ENCODE results near the gene TMEM35B.
"Not testable (repeated sequence)": the region's sequence is repeated elsewhere in the genome, so short reads cannot be mapped to it uniquely, and the experiment has no call there.

Gene TMEM35B

GRCh38 chr1:34965597-34965996, 19.6 kb downstream of the TMEM35B start:
- Histone ChIP-seq H3K4me2 (ENCODE audit: insufficient read depth, low read length) (no peak overlapping the region), H3K27me3 (ENCODE audit: insufficient read depth, low read length, poor library complexity) (no peaks in the 10 kb centered on the region), H3K9ac (ENCODE audit: low read depth, low read length) (no peak overlapping the region), H3K79me2 (ENCODE audit: insufficient read depth, low read length) (no peaks in the 10 kb centered on the region), H4K20me1 (ENCODE audit: insufficient read depth, low read length) (no peaks in the 10 kb centered on the region), H3K4me1 (ENCODE audit: insufficient read depth, low read length) (no peaks in the 10 kb centered on the region), H3K9me3 (ENCODE audit: insufficient read depth, low read length, severe bottlenecking) (no peaks in the 10 kb centered on the region), H3K4me3 (ENCODE audit: low read depth in 1 of 2, low read length in 2 of 2) (no peak overlapping the region), H3K27ac (ENCODE audit: low read length) (no peak overlapping the region), H3K36me3 (ENCODE audit: insufficient read depth, low read length) (no peaks in the 10 kb centered on the region), H2AFZ (ENCODE audit: low read depth, low read length) (no peak overlapping the region)
- no peak for DNase-seq
- TF ChIP-seq, protein P1, sequence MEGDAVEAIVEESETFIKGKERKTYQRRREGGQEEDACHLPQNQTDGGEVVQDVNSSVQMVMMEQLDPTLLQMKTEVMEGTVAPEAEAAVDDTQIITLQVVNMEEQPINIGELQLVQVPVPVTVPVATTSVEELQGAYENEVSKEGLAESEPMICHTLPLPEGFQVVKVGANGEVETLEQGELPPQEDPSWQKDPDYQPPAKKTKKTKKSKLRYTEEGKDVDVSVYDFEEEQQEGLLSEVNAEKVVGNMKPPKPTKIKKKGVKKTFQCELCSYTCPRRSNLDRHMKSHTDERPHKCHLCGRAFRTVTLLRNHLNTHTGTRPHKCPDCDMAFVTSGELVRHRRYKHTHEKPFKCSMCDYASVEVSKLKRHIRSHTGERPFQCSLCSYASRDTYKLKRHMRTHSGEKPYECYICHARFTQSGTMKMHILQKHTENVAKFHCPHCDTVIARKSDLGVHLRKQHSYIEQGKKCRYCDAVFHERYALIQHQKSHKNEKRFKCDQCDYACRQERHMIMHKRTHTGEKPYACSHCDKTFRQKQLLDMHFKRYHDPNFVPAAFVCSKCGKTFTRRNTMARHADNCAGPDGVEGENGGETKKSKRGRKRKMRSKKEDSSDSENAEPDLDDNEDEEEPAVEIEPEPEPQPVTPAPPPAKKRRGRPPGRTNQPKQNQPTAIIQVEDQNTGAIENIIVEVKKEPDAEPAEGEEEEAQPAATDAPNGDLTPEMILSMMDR (IDR thresholded peaks at IDR 0.05; ENCODE audit: borderline replicate concordance, extremely low read depth, low read length, poor library complexity, severe bottlenecking): no peak
- no peak for TF ChIP-seq EZH2 (IDR thresholded peaks at IDR 0.05; ENCODE audit: borderline replicate concordance, low read depth, low read length, severe bottlenecking)
- ATAC-seq (ENCODE audit: insufficient read depth, low read depth): no peak

- Histone ChIP-seq H3K79me2 (ENCODE audit: insufficient read depth, low read length) (no peaks in the 10 kb centered on the region), H4K20me1 (ENCODE audit: insufficient read depth, low read length) (no peaks in the 10 kb centered on the region), H2AFZ (ENCODE audit: low read depth, low read length) (no peak overlapping the region), H3K9ac (ENCODE audit: low read depth, low read length) (no peak overlapping the region), H3K9me3 (ENCODE audit: insufficient read depth, low read length, severe bottlenecking) (no peaks in the 10 kb centered on the region), H3K36me3 (ENCODE audit: insufficient read depth, low read length) (no peaks in the 10 kb centered on the region), H3K27ac (ENCODE audit: low read length) (no peak overlapping the region), H3K4me1 (ENCODE audit: insufficient read depth, low read length) (no peaks in the 10 kb centered on the region), H3K4me2 (ENCODE audit: insufficient read depth, low read length) (no peak overlapping the region), H3K27me3 (ENCODE audit: insufficient read depth, low read length, poor library complexity) (no peaks in the 10 kb centered on the region), H3K4me3 (ENCODE audit: low read depth in 1 of 2, low read length in 2 of 2) (no peak overlapping the region)
- ATAC-seq (ENCODE audit: insufficient read depth, low read depth): no peak
- TF ChIP-seq, protein P1 (IDR thresholded peaks at IDR 0.05; ENCODE audit: borderline replicate concordance, extremely low read depth, low read length, poor library complexity, severe bottlenecking): no peak
- no peak for TF ChIP-seq EZH2 (IDR thresholded peaks at IDR 0.05; ENCODE audit: borderline replicate concordance, low read depth, low read length, severe bottlenecking)
- DNase-seq: no peak
Measured at GRCh38 chr1:34950428-34950827, 34.7 kb downstream of the TMEM35B start.

- H3K4me3 ChIP-seq (ENCODE audit: low read depth in 1 of 2, low read length in 2 of 2); H3K9me3 ChIP-seq (ENCODE audit: insufficient read depth, low read length, severe bottlenecking); H3K36me3 ChIP-seq (ENCODE audit: insufficient read depth, low read length); ATAC-seq (ENCODE audit: insufficient read depth, low read depth); H3K27me3 ChIP-seq (ENCODE audit: insufficient read depth, low read length, poor library complexity); H3K9ac ChIP-seq (ENCODE audit: low read depth, low read length); H3K4me1 ChIP-seq (ENCODE audit: insufficient read depth, low read length); H2AFZ ChIP-seq (ENCODE audit: low read depth, low read length); H3K4me2 ChIP-seq (ENCODE audit: insufficient read depth, low read length); DNase-seq; H3K79me2 ChIP-seq (ENCODE audit: insufficient read depth, low read length); H3K27ac ChIP-seq (ENCODE audit: low read length); H4K20me1 ChIP-seq (ENCODE audit: insufficient read depth, low read length): not testable (repeated sequence)
Measured at GRCh38 chr1:34948739-34949138, 36.4 kb downstream of the TMEM35B start.

- H3K9ac ChIP-seq (ENCODE audit: low read depth, low read length); ATAC-seq (ENCODE audit: insufficient read depth, low read depth); H3K27ac ChIP-seq (ENCODE audit: low read length); H4K20me1 ChIP-seq (ENCODE audit: insufficient read depth, low read length); H3K4me3 ChIP-seq (ENCODE audit: low read depth in 1 of 2, low read length in 2 of 2); H3K4me2 ChIP-seq (ENCODE audit: insufficient read depth, low read length); DNase-seq; H2AFZ ChIP-seq (ENCODE audit: low read depth, low read length); H3K27me3 ChIP-seq (ENCODE audit: insufficient read depth, low read length, poor library complexity); H3K79me2 ChIP-seq (ENCODE audit: insufficient read depth, low read length); H3K4me1 ChIP-seq (ENCODE audit: insufficient read depth, low read length); H3K36me3 ChIP-seq (ENCODE audit: insufficient read depth, low read length); H3K9me3 ChIP-seq (ENCODE audit: insufficient read depth, low read length, severe bottlenecking): not testable (repeated sequence)
Measured at GRCh38 chr1:34947641-34948314, 37.4 kb downstream of the TMEM35B start.

Measured in DND-41 (cell line).